ENCODE measurements around the gene NAMPT. TPM values are rescaled to one million over a fixed set of nuclear protein-coding genes. Genes with fewer than 3 reads are reported as not detected.
A peak's percentile ranks its signal among the peaks of the same experiment; 100 is the strongest.

The NAMPT gene
- total and polyA plus RNA-seq, 2 donors (not counting 1 experiment from before 2014, with no cell fraction given), result 57.7 to 155 TPM

GRCh38 chr7:106282390-106282789 is 2.4 kb downstream of the NAMPT start:
- peak overlapping the region; percentile 95 for H3K4me2 ChIP-seq (ENCODE audit: extremely low read depth, insufficient read depth, low read length)
- H3K79me2 ChIP-seq (ENCODE audit: control insufficient read depth, insufficient read depth, low read length), result peaks cover 45% of the 10 kb centered on the region
- H3K27me3 ChIP-seq (ENCODE audit: control insufficient read depth, insufficient read depth, low read length), result no peaks in the 10 kb centered on the region
- no peaks in the 10 kb centered on the region for H4K20me1 ChIP-seq (ENCODE audit: control insufficient read depth, extremely low read depth, insufficient read depth, low read length)
- H3K27ac ChIP-seq (ENCODE audit: insufficient read depth, low read length), result no peak overlapping the region
- DNase-seq (ENCODE audit: low read depth in 2 of 2), result no peak
- H3K9me3 ChIP-seq (ENCODE audit: control insufficient read depth, insufficient read depth, low read depth, low read length), result no peaks in the 10 kb centered on the region
- no peak overlapping the region for H3K9ac ChIP-seq (ENCODE audit: insufficient read depth, low read length)
- H3K36me3 ChIP-seq (ENCODE audit: control insufficient read depth, insufficient read depth, low read length), result no peaks in the 10 kb centered on the region
- TF ChIP-seq CTCF (conservative IDR thresholded peaks at IDR 0.05 in 1 of 2, IDR thresholded peaks at IDR 0.05 in 1 of 2; ENCODE audit: low read depth in 1 of 2, low read length in 2 of 2) (no peak), EZH2 (IDR thresholded peaks at IDR 0.05; ENCODE audit: low read length, missing control alignments) (no peak)
- H3K4me3 ChIP-seq (replicated peaks in 1 of 4; ENCODE audit: control extremely low read depth in 1 of 4, insufficient read depth in 1 of 4, low read depth in 3 of 4, low read length in 4 of 4), result peak overlapping the region in 2 of 4 experiments; percentile 85 to 99
- no peak overlapping the region for H2AFZ ChIP-seq (ENCODE audit: low read length)
- H3K4me1 ChIP-seq (ENCODE audit: control insufficient read depth, extremely low read depth, insufficient read depth, low read length), result peaks cover 2% of the 10 kb centered on the region

DNA sequence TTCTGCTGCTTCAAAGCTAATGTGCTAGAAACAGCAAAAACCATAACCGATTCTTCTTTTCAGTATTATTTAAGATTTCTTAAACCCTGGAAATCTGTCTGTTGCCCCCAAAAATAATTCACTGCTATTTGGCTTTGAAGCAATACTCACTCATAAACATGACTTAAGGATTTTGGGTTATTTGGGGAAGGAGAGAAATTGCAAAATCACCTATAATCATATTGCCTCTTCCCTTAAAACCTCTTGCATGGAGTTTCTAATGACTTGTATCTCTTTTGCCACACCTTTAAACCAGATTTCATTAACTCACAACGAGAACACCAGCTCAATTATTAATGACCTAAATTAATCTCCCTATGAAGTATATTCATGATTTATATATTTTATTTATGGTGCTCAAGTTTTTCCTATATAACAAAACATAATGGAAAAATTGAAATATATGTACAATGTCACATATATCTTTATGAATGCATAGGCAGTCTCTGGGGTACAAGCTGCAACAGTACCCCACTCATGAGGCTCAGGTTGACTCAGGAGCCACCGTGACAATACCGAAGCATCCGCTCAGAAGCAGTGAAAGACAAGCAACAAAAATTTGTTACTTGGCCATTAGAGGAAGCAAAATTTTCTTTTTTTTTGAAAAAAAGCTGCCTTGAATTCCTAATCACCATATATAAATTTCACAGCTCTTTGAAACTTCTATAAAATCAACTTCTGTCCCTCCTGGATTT is 3.0 kb downstream of the NAMPT start:
- H3K4me2 ChIP-seq (ENCODE audit: extremely low read depth, insufficient read depth, low read length), result no peak overlapping the region
- no peak overlapping the region for H3K27ac ChIP-seq (ENCODE audit: insufficient read depth, low read length)
- no peaks in the 10 kb centered on the region for H3K36me3 ChIP-seq (ENCODE audit: control insufficient read depth, insufficient read depth, low read length)
- no peaks in the 10 kb centered on the region for H3K9me3 ChIP-seq (ENCODE audit: control insufficient read depth, insufficient read depth, low read depth, low read length)
- peaks cover 2% of the 10 kb centered on the region for H3K4me1 ChIP-seq (ENCODE audit: control insufficient read depth, extremely low read depth, insufficient read depth, low read length)
- H2AFZ ChIP-seq (ENCODE audit: low read length), result no peak overlapping the region
- peak overlapping the region in 2 of 4 experiments; percentile 23 to 99 for H3K4me3 ChIP-seq (replicated peaks in 1 of 4; ENCODE audit: control extremely low read depth in 1 of 4, insufficient read depth in 1 of 4, low read depth in 3 of 4, low read length in 4 of 4)
- DNase-seq (ENCODE audit: low read depth in 2 of 2), result no peak
- no peaks in the 10 kb centered on the region for H4K20me1 ChIP-seq (ENCODE audit: control insufficient read depth, extremely low read depth, insufficient read depth, low read length)
- H3K27me3 ChIP-seq (ENCODE audit: control insufficient read depth, insufficient read depth, low read length), result no peaks in the 10 kb centered on the region
- H3K9ac ChIP-seq (ENCODE audit: insufficient read depth, low read length), result no peak overlapping the region
- TF ChIP-seq EZH2 (IDR thresholded peaks at IDR 0.05; ENCODE audit: low read length, missing control alignments) (no peak), CTCF (conservative IDR thresholded peaks at IDR 0.05 in 1 of 2, IDR thresholded peaks at IDR 0.05 in 1 of 2; ENCODE audit: low read depth in 1 of 2, low read length in 2 of 2) (no peak)
- H3K79me2 ChIP-seq (ENCODE audit: control insufficient read depth, insufficient read depth, low read length), result peaks cover 45% of the 10 kb centered on the region

GRCh38 chr7:106281127-106281526 is 3.7 kb downstream of the NAMPT start:
- no peak overlapping the region for H3K4me2 ChIP-seq (ENCODE audit: extremely low read depth, insufficient read depth, low read length)
- no peak overlapping the region for H2AFZ ChIP-seq (ENCODE audit: low read length)
- H4K20me1 ChIP-seq (ENCODE audit: control insufficient read depth, extremely low read depth, insufficient read depth, low read length), result no peaks in the 10 kb centered on the region

More at GRCh38 chr7:106281127-106281526, 3.7 kb downstream of the NAMPT start:
- DNase-seq (ENCODE audit: low read depth in 2 of 2), result no peak
- no peak overlapping the region for H3K27ac ChIP-seq (ENCODE audit: insufficient read depth, low read length)
- H3K36me3 ChIP-seq (ENCODE audit: control insufficient read depth, insufficient read depth, low read length), result peaks cover 1% of the 10 kb centered on the region
- H3K9ac ChIP-seq (ENCODE audit: insufficient read depth, low read length), result no peak overlapping the region
- H3K79me2 ChIP-seq (ENCODE audit: control insufficient read depth, insufficient read depth, low read length), result peaks cover 49% of the 10 kb centered on the region
- no peaks in the 10 kb centered on the region for H3K9me3 ChIP-seq (ENCODE audit: control insufficient read depth, insufficient read depth, low read depth, low read length)
- TF ChIP-seq EZH2 (IDR thresholded peaks at IDR 0.05; ENCODE audit: low read length, missing control alignments) (no peak), CTCF (conservative IDR thresholded peaks at IDR 0.05 in 1 of 2, IDR thresholded peaks at IDR 0.05 in 1 of 2; ENCODE audit: low read depth in 1 of 2, low read length in 2 of 2) (no peak)
- H3K4me1 ChIP-seq (ENCODE audit: control insufficient read depth, extremely low read depth, insufficient read depth, low read length), result peaks cover 2% of the 10 kb centered on the region
- H3K27me3 ChIP-seq (ENCODE audit: control insufficient read depth, insufficient read depth, low read length), result no peaks in the 10 kb centered on the region
- peak overlapping the region in 2 of 4 experiments; percentile 1 to 23 for H3K4me3 ChIP-seq (replicated peaks in 1 of 4; ENCODE audit: control extremely low read depth in 1 of 4, insufficient read depth in 1 of 4, low read depth in 3 of 4, low read length in 4 of 4)

Measured in fibroblast of lung (primary cell).